SU-DHL-6 (cell line): ENCODE results near the gene SDK2.

Experiments
- CTCF ChIP-seq: fragments of 200-600 bp; sonication (generic); IDR thresholded peaks from one replicate; pipeline ENCODE4 v1.5.1; 2017; ENCODE audit warnings: antibody characterized with exemption, mild to moderate bottlenecking, low read length, moderate library complexity; ENCODE audit not compliant: insufficient read depth, poor library complexity, severe bottlenecking
- EZH2phosphoT487 ChIP-seq: fragments of 200-600 bp; sonication (generic), shearing (Covaris generic); conservative IDR thresholded peaks from 2 replicates; pipeline ENCODE4 v1.6.1; 2018; ENCODE audit warnings: mild to moderate bottlenecking, antibody characterized with exemption, low read length, moderate library complexity, mixed read lengths

- TF ChIP-seq EZH2phosphoT487 = no peak
- TF ChIP-seq CTCF = no peak
Measured at GRCh38 chr17:73365906-73366623, 278.2 kb downstream of the SDK2 start.
